GM12878 (cell line): Measurements from ENCODE around the gene PRMT7. TPM values are rescaled to one million over a fixed set of nuclear protein-coding genes. Genes with fewer than 3 reads are reported as not detected.

Source experiments
- ATAC-seq: fragments of 200-7000 bp; cut with Tn5 transposase; 3 replicates; pipeline ENCODE4 v1.9.1; 2020; ENCODE audit warnings: mild to moderate bottlenecking, moderate library complexity
- BruUV-seq: library from RNA; stranded (reverse); fragments of 400-500 nt; replicated peaks from 2 replicates; lab custom pipeline; 2021; lab: Mats Ljungman, UMichigan
- CTCF ChIA-PET: fragments of 300-600 bp; sonication (Branson Sonifier 250); formaldehyde crosslinking; extraction: SDS; loops from one replicate; lab custom pipeline; 2021; ENCODE audit warnings: inconsistent platforms; lab: Yijun Ruan, JAX
- POLR2A ChIA-PET: fragments of 350-600 bp; formaldehyde crosslinking; extraction: SDS; loops from one replicate; lab custom pipeline; 2021; ENCODE audit warnings: inconsistent platforms; lab: Charles Lee
- RAD21 ChIA-PET: fragments of 300-600 bp; sonication (Branson Sonifier 250); formaldehyde crosslinking; loops from one replicate; lab custom pipeline; 2023; ENCODE audit warnings: antibody characterized with exemption; ENCODE audit not compliant: unreplicated experiment; lab: Charles Lee
- SMC1A ChIA-PET: fragments of 300-600 bp; sonication (Branson Sonifier 250); formaldehyde crosslinking; loops from one replicate; lab custom pipeline; 2023; ENCODE audit not compliant: unreplicated experiment, uncharacterized antibody; lab: Charles Lee
- DNase-seq: peaks from one replicate; pipeline ENCODE4 v3.0.0-alpha.2; 2011; ENCODE audit warnings: low read depth, low spot score
- FAIRE-seq: peaks from 3 replicates; lab custom pipeline; 2011; peaks lifted over from hg19 to GRCh38; lab: Jason Lieb, UNC
- H2AFZ ChIP-seq: 2 replicates; pipeline ENCODE4 v1.6.0; 2011; ENCODE audit warnings: low read depth, low read length, control low read depth; ENCODE audit not compliant: control insufficient read depth
- H3K27ac ChIP-seq: 2 replicates; pipeline ENCODE4 v1.5.1; 2011; ENCODE audit warnings: control low read depth; ENCODE audit not compliant: control insufficient read depth, insufficient read depth
- H3K27me3 ChIP-seq, 2 experiments: replicated peaks in 1 of 2; 2 replicates each; pipeline versions ENCODE4 v1.6.0 to v1.6.1; 2011; ENCODE audit warnings: low read length in 1 of 2; ENCODE audit not compliant: control insufficient read depth in 2 of 2, insufficient read depth in 2 of 2
- H3K36me3 ChIP-seq, 2 experiments: 2 replicates each; pipeline ENCODE4 v1.5.1; 2011; ENCODE audit warnings: low read length in 1 of 2; ENCODE audit not compliant: control insufficient read depth in 2 of 2, insufficient read depth in 2 of 2
- H3K4me1 ChIP-seq: 2 replicates; pipeline ENCODE4 v1.6.1; 2011; ENCODE audit warnings: mild to moderate bottlenecking, low read length, moderate library complexity, mixed read lengths; ENCODE audit not compliant: control insufficient read depth, insufficient read depth
- H3K4me2 ChIP-seq: 2 replicates; pipeline ENCODE4 v1.6.0; 2011; ENCODE audit warnings: control low read depth; ENCODE audit not compliant: control insufficient read depth, insufficient read depth
- H3K4me3 ChIP-seq: fragments of 200-600 bp; sonication (generic); 2 replicates; pipeline ENCODE4 v1.5.1; 2016
- H3K79me2 ChIP-seq: 2 replicates; pipeline ENCODE4 v1.6.0; 2011; ENCODE audit warnings: low read length; ENCODE audit not compliant: control insufficient read depth, insufficient read depth
- H3K9ac ChIP-seq: 2 replicates; pipeline ENCODE4 v1.8.0; 2011; ENCODE audit warnings: low read length, control low read depth, mixed read lengths; ENCODE audit not compliant: control insufficient read depth, insufficient read depth
- H3K9me3 ChIP-seq: replicated peaks from 3 replicates; pipeline ENCODE4 v1.5.1; 2011; ENCODE audit warnings: mild to moderate bottlenecking, low read length; ENCODE audit not compliant: control insufficient read depth, insufficient read depth
- H4K20me1 ChIP-seq: 2 replicates; pipeline ENCODE4 v1.6.0; 2011; ENCODE audit not compliant: control insufficient read depth, insufficient read depth
- BCL11A ChIP-seq: IDR thresholded peaks from 2 replicates; pipeline ENCODE4 v1.6.1; 2011; ENCODE audit warnings: low read depth, low read length
- BRCA1 ChIP-seq: IDR thresholded peaks from 2 replicates; pipeline ENCODE4 v1.6.1; 2011; ENCODE audit warnings: low read depth, low read length, improper control_type of control experiment
- CEBPZ ChIP-seq: fragments of 150-350 bp; IDR thresholded peaks from 2 replicates; pipeline ENCODE4 v1.6.1; 2016; ENCODE audit warnings: low read depth, low read length
- HDAC2 ChIP-seq: fragments of 200-600 bp; sonication (generic); IDR thresholded peaks from 2 replicates; pipeline ENCODE4 v1.6.1; 2017
- MYB ChIP-seq: fragments of 150-350 bp; IDR thresholded peaks from 2 replicates; pipeline ENCODE4 v1.6.1; 2014; ENCODE audit warnings: mild to moderate bottlenecking, low read depth, low read length, borderline replicate concordance
- SIX5 ChIP-seq: IDR thresholded peaks from 2 replicates; pipeline ENCODE4 v1.6.1; 2011; ENCODE audit warnings: mild to moderate bottlenecking, low read depth, low read length, moderate library complexity; ENCODE audit not compliant: severe bottlenecking
- STAT3 ChIP-seq: IDR thresholded peaks from 2 replicates; pipeline ENCODE4 v1.6.1; 2011; ENCODE audit warnings: low read depth, low read length, improper control_type of control experiment
- WRNIP1 ChIP-seq: IDR thresholded peaks from 2 replicates; pipeline ENCODE4 v1.6.1; 2011; ENCODE audit warnings: low read depth, low read length, improper control_type of control experiment, borderline replicate concordance
- ZBTB40 ChIP-seq: fragments of 450-650 bp; IDR thresholded peaks from 2 replicates; pipeline ENCODE4 v1.6.1; 2016; ENCODE audit warnings: mild to moderate bottlenecking, moderate library complexity, borderline replicate concordance
- ZZZ3 ChIP-seq: IDR thresholded peaks from 2 replicates; pipeline ENCODE4 v1.6.1; 2011; ENCODE audit warnings: low read depth; ENCODE audit not compliant: control insufficient read depth, insufficient read length
- WGBS: methylation state at CpG from one replicate; pipeline ENCODE4 v1.1.6; 2016; ENCODE audit warnings: low lambda C conversion rate; ENCODE audit not compliant: insufficient replicate concordance, insufficient coverage; ENCODE audit errors: missing lambda C conversion rate; 5-methylcytosine and 5-hydroxymethylcytosine counted together
- in situ Hi-C: fragments of 300-500 bp; cut with MboI; formaldehyde crosslinking; loops from 9 replicates; pipeline ENCODE4 v1.14.3; 2018; ENCODE audit warnings: mixed read lengths
- intact Hi-C: fragments of 100-400 bp; cut with micrococcal nuclease; formaldehyde crosslinking; loops from one replicate; pipeline ENCODE4 v1.14.2; 2022; ENCODE audit not compliant: unreplicated experiment
- polyA plus RNA-seq, 11 experiments: library from polyadenylated mRNA; depleted of rRNA in 4 of 11; unstranded in 6 of 11; stranded (reverse) in 5 of 11; fragments of >200 nt; fragmentation: Nextera tagmentation in 4 of 11; fragmentation: Illumina TruSeq in 1 of 11; extraction: Ambion mirVana in 4 of 11; extraction: Trizol in 1 of 11; gene quantifications; 1 replicate in 1 of 11; 2 replicates in 10 of 11; pipeline versions ENCODE4 v1.2.1 to v1.2.3, GENCODE V29; 2011 to 2016; ENCODE audit warnings: inconsistent platforms in 2 of 11, missing spikeins in 2 of 11, low read depth in 1 of 11
- total RNA-seq, 4 experiments: library from RNA; depleted of rRNA in 3 of 4; stranded (reverse); fragments of >200 nt in 3 of 4; fragmentation: Illumina TruSeq in 1 of 4; extraction: Trizol in 1 of 4; gene quantifications; 2 replicates each; pipeline versions ENCODE4 v1.2.1 to v1.2.3, GENCODE V29; 2013 to 2021

Gene PRMT7
- total and polyA plus RNA-seq, 10 of the 15 experiments (the other 5 are each of a cell fraction or from before 2014, with no cell fraction given), result 5.1 to 56.1 (median 42.0) TPM

- POLR2A ChIA-PET, result interaction anchor here (0.6 to 11.1 kb wide), 3 partner anchors 16 to 151 kb away, joined by 3 to 177 read pairs (median 15); partner anchors contain the start of genes PRMT7 and SLC7A6OS
- FAIRE-seq (no peak), DNase-seq (no peak), ATAC-seq (no peak)
- H3K4me1 ChIP-seq, result peaks cover 66% of the 10 kb centered on the region
- RAD21 ChIA-PET, result interaction anchor here (1.2 to 4.9 kb wide), 4 partner anchors 11 to 41 kb away, joined by 7 to 55 read pairs (median 12); partner anchors contain the start of gene SLC7A6
- peaks cover 20 to 27% of the 10 kb centered on the region in 2 experiments; a peak in 3 of 4 replicates for H3K36me3 ChIP-seq
- no TSS peak for BruUV-seq
- SMC1A ChIA-PET, result interaction anchor here (0.9 to 5.0 kb wide), 8 partner anchors 11 to 40 kb away, joined by 3 to 56 read pairs (median 16); partner anchors contain the start of genes PRMT7, SLC7A6 and SLC7A6OS
- intact Hi-C loops (no loop called here), in situ Hi-C loops (no loop called here)
- no peak overlapping the region for H3K9ac ChIP-seq
- H4K20me1 ChIP-seq, result no peaks in the 10 kb centered on the region
- TF ChIP-seq CEBPZ (no peak), ZBTB40 (no peak), BRCA1 (no peak), HDAC2 (no peak), MYB (no peak), SIX5 (no peak), BCL11A (no peak), ZZZ3 (no peak), STAT3 (no peak), WRNIP1 (no peak)
- peak overlapping the region; percentile 40 for H3K27ac ChIP-seq
- H3K4me3 ChIP-seq, result no peak overlapping the region
- no peak overlapping the region for H3K4me2 ChIP-seq
- no peaks in the 10 kb centered on the region for H3K9me3 ChIP-seq
- 94% methylated on average over 1 of the region's 1 CpG for WGBS
- CTCF ChIA-PET, result interaction anchor here (0.9 to 4.8 kb wide), 4 partner anchors 21 to 48 kb away, joined by 3 to 94 read pairs (median 4); partner anchors contain the start of gene SLC7A6
- no peak overlapping the region for H2AFZ ChIP-seq
- H3K27me3 ChIP-seq, result no peaks in the 10 kb centered on the region
- peaks cover 42% of the 10 kb centered on the region for H3K79me2 ChIP-seq
These were observed 22.6 kb upstream of the PRMT7 start for GRCh38 chr16:68288252-68288650.
